Progenitor cell of endocrine pancreas (in vitro differentiated cells): ENCODE data around the gene BTBD10. TPM values are rescaled to one million over a fixed set of nuclear protein-coding genes. Genes with fewer than 3 reads are reported as not detected.
"Not testable (repeated sequence)": the region's sequence is repeated elsewhere in the genome, so short reads cannot be mapped to it uniquely, and the experiment has no call there.

Experiments
- DNase-seq: peaks from one replicate; pipeline ENCODE4 v3.0.0; 2021; ENCODE audit warnings: low spot score; ENCODE audit not compliant: unreplicated experiment
- H3K27ac Mint-ChIP-seq: 2 replicates; pipeline ENCODE4 v1.8.0; 2021; ENCODE audit warnings: mild to moderate bottlenecking, moderate library complexity, mixed read lengths
- H3K27me3 Mint-ChIP-seq: 2 replicates; pipeline ENCODE4 v1.8.0; 2021; ENCODE audit warnings: mixed read lengths
- H3K36me3 Mint-ChIP-seq: 2 replicates; pipeline ENCODE4 v1.8.0; 2022; ENCODE audit warnings: mixed read lengths; ENCODE audit not compliant: insufficient read depth
- H3K4me1 Mint-ChIP-seq: 2 replicates; pipeline ENCODE4 v1.8.0; 2021; ENCODE audit warnings: low read depth, mixed read lengths
- H3K4me3 Mint-ChIP-seq: 2 replicates; pipeline ENCODE4 v1.8.0; 2021; ENCODE audit warnings: low read depth, mild to moderate bottlenecking, moderate library complexity, mixed read lengths
- H3K9me3 Mint-ChIP-seq: 2 replicates; pipeline ENCODE4 v1.8.0; 2021; ENCODE audit warnings: low read depth, mixed read lengths
- CTCF ChIP-seq: fragments of 200-600 bp; sonication (generic); IDR thresholded peaks from one replicate; pipeline ENCODE4 v1.5.0; 2021; ENCODE audit warnings: antibody characterized with exemption, mild to moderate bottlenecking; ENCODE audit not compliant: unreplicated experiment
- total RNA-seq: library from RNA; stranded (reverse); gene quantifications from 2 replicates; pipeline ENCODE4 v1.2.1, GENCODE V29; 2021

The BTBD10 gene
- total RNA-seq, 1 donor from 2014 or later, result 31.1 TPM

GRCh38 chr11:13421561-13421960, 41.5 kb downstream of the BTBD10 start:
- no peaks in the 10 kb centered on the region for H3K27me3 Mint-ChIP-seq
- no peak for TF ChIP-seq CTCF
- H3K27ac Mint-ChIP-seq, result no peak overlapping the region
- peaks cover 11% of the 10 kb centered on the region for H3K4me1 Mint-ChIP-seq
- H3K9me3 Mint-ChIP-seq, result peaks cover 7% of the 10 kb centered on the region
- peaks cover 7% of the 10 kb centered on the region for H3K36me3 Mint-ChIP-seq
- no peak for DNase-seq
- no peak overlapping the region for H3K4me3 Mint-ChIP-seq

DNA sequence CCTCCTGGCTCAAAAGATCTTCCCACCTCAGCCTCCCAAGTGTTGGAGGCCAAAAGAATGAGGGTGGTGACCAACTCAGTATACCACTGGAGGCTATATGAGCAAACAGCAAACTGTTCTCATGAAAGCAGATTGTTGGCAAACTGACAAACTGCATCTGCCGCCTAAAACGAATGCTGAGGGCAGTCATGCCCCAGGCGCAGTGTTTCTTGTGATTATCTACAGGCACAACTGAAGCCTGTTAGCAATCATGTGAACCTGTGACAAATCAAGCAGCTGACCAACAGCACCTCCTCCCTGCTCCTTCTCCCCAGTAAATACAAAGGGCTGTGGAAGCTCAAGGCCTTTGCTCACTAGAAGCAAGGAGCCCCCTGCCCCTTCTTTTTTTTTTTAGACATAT, 47.8 kb downstream of the BTBD10 start:
- Mint-ChIP-seq H3K4me1 (no peaks in the 10 kb centered on the region), H3K27ac (no peak overlapping the region), H3K4me3 (no peak overlapping the region), H3K27me3 (no peaks in the 10 kb centered on the region), H3K9me3 (no peaks in the 10 kb centered on the region), H3K36me3 (peaks cover 19% of the 10 kb centered on the region)
- TF ChIP-seq CTCF, result no peak
- no peak for DNase-seq

DNA sequence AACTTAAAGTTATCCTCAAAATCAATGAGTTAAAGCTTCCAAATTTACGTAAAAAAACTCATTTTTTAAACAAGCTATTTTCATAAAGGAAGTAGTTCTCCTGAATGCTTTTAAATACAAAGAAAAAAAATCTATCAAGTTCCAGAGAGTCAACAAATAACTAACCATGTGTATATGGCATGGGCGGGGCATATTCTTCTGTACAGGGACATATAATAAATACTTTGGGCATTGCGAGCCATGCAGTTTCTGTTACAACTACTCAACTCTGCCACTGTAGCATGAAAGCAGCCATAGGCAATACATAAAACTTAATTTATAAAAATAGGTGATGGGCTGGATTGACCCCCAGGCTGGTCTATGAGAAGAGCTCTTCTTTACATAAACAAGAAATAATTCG, 57.8 kb downstream of the BTBD10 start:
- peaks cover 24% of the 10 kb centered on the region for H3K36me3 Mint-ChIP-seq
- H3K4me1 Mint-ChIP-seq, result no peaks in the 10 kb centered on the region
- no peak for TF ChIP-seq CTCF
- no peaks in the 10 kb centered on the region for H3K27me3 Mint-ChIP-seq
- no peak for DNase-seq
- no peak overlapping the region for H3K4me3 Mint-ChIP-seq
- peaks cover 9% of the 10 kb centered on the region for H3K9me3 Mint-ChIP-seq
- H3K27ac Mint-ChIP-seq, result no peak overlapping the region

GRCh38 chr11:13398335-13398734, 64.7 kb downstream of the BTBD10 start:
- not testable (repeated sequence) for H3K4me1 Mint-ChIP-seq, H3K27me3 Mint-ChIP-seq, H3K27ac Mint-ChIP-seq, DNase-seq, H3K4me3 Mint-ChIP-seq
- peaks cover 25% of the 10 kb centered on the region for H3K9me3 Mint-ChIP-seq
- peaks cover 35% of the 10 kb centered on the region for H3K36me3 Mint-ChIP-seq

DNA sequence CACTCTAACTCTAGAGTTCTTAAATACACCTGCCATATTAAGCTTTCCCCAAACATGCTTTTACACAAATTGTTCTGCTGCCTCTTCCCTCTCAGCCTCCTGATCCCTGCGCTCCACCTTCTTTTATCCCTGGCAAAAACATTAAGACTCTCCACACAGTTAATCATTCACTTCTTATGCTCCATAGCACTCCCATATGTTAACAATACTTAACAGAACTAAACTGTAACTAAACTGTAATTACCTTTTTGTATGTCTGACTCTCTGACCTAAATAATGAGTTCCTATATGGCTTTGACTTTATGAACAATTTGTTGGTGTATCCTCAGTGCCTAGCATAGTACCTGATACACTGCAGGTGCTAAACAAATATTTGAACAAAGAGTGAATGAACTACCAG, 71.8 kb downstream of the BTBD10 start:
- H3K4me3 Mint-ChIP-seq, result no peak overlapping the region
- H3K36me3 Mint-ChIP-seq, result peaks cover 21% of the 10 kb centered on the region
- DNase-seq, result no peak
- H3K9me3 Mint-ChIP-seq, result no peaks in the 10 kb centered on the region
- H3K4me1 Mint-ChIP-seq, result peaks cover 3% of the 10 kb centered on the region
- TF ChIP-seq CTCF, result no peak
- no peaks in the 10 kb centered on the region for H3K27me3 Mint-ChIP-seq
- H3K27ac Mint-ChIP-seq, result no peak overlapping the region

DNA sequence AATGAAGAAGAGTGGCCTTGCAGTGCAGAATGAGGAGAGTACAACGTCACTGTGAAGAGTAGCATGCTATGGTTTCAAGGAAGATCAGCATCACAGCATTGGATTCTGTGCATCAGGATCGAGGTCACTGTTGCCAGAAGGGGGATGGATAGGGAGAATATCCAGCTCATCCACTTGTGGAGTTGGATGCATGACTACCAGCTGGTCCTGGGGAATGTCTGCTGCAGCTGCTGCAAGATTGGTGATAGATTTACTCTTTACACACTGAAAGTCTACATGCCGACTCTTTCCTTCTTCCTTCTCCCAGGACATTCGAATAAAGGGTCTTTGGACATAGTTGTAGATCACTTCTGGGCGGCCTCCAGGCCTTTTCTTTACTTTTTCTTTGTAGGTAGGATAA, 74.3 kb downstream of the BTBD10 start:
- no peak overlapping the region for H3K4me3 Mint-ChIP-seq
- peaks cover 21% of the 10 kb centered on the region for H3K36me3 Mint-ChIP-seq
- H3K27ac Mint-ChIP-seq, result no peak overlapping the region
- no peak for TF ChIP-seq CTCF
- H3K9me3 Mint-ChIP-seq, result no peaks in the 10 kb centered on the region
- H3K4me1 Mint-ChIP-seq, result peaks cover 3% of the 10 kb centered on the region
- no peak for DNase-seq
- H3K27me3 Mint-ChIP-seq, result no peaks in the 10 kb centered on the region
